Stimulated activated CD8-positive, alpha-beta memory T cell treated with anti-CD3 and anti-CD28 coated beads, Interleukin-12 subunit alpha, Interleukin-12 subunit beta, amount 100 ng/mL, for 4 hours (primary cell): ENCODE results near the gene PRAME.
"Not testable (repeated sequence)": the region's sequence is repeated elsewhere in the genome, so short reads cannot be mapped to it uniquely, and the experiment has no call there.

ENCODE experiments used
- DNase-seq: peaks from one replicate; pipeline ENCODE4 v3.0.0-alpha.2; 2020; ENCODE audit warnings: low read depth

The PRAME gene

DNA sequence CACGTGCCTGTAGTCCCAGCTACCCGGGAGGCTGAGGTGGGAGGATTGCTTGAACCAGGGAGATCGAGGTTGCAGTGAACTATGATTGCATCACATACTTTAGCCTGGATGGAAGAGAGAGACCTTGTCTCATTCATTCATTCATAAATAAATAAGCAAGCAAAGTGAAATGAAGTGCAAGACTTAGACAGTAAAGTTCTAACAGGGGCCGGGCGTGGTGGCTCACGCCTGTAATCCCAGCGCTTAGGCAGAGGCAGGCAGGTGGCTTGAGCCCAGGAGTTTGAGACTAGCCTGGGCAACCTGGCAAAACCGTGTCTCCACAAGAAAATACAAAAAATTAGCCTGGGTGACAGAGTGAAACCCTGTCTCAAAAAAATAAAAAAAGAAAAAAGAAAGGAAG is 37.4 kb downstream of the PRAME start:
- no peak for DNase-seq

- no peak for DNase-seq
Observed at GRCh38 chr22:22520667-22521602, 38.1 kb downstream of the PRAME start.

DNA sequence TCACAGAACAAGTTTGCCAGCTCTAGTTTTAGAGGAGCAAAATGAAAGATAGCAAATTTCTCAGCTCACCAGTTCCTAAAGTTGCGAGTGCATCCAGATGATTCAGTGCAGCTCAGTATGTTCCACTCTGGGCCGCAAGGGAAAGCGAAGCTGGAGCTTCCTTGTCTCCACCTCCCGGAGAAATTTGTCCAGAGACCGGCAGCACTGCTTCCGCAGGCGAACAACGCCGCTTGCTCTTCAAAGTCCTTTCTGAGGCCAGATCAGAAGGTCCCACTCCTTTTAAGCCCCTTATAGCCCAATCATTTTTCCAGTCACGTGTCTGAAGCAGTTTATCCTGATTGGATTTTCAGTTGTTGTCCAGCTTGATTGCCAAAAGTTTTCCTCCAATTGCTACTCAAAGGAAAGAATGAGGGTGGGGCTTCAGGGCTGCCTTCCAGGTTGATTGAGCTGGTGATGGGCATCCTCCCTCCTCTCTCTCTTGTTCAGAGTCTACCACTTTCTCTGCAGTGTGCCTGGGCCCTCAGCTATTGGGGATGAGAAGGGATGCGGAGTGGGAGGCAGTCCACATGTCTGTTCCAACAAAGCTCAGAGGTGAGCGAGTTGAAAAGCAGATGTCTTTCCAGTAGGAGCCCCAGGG is 38.9 kb downstream of the PRAME start, which contains the start of gene ZNF280A:
Gene ZNF280A, minus strand, starts transcription at position 251 of the 637 bp plus-strand sequence. CDS start 4,640 bp downstream, outside the sequence.
- DNase-seq: no peak

DNA sequence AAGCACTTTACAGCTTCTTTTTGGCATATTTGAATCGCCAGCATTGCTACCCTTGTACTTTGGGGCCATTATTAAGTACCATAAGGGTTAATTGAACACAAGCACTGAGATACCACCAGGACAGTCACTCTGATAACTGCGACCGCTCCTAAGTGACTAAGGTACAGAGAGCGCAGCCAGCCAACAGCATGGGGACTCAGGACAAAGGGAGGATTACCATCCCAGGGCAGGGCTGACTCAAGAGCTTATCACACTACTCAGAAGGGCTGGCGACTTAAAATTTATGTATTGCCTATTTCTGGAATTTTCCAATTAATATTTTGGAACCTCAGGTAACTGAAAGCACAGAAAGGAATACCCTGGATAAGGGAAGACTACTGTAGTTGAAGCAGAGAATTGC is 39.5 kb downstream of the PRAME start:
- DNase-seq: no peak

- DNase-seq: no peak
Observed at GRCh38 chr22:22516992-22517391, 42.1 kb downstream of the PRAME start.

- no peak for DNase-seq
Observed at GRCh38 chr22:22515890-22516289, 43.2 kb downstream of the PRAME start.

GRCh38 chr22:22514431-22514830 is 44.6 kb downstream of the PRAME start:
- not testable (repeated sequence) for DNase-seq

- no peak for DNase-seq
Observed at GRCh38 chr22:22513619-22514018, 45.4 kb downstream of the PRAME start.

- no peak for DNase-seq
Observed at GRCh38 chr22:22512951-22513350, 46.1 kb downstream of the PRAME start.

DNA sequence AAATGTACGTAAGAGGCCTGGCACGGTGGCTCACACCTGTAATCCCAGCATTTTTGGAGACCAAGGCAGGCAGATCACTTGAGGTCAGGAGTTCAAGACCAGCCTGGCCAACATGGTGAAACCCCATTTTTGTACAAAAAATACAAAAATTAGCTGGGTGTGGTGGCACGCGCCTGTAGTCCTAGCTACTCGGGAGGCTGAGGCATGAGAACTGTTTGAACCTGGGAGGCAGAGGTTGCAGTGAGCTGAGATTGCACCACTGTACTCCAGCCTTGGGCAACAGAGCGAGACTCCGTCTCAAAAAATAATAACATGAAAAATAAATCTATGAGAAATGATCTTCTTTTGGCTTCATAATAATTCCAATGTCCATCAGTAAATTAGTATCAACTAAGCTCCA is 48.2 kb downstream of the PRAME start:
- not testable (repeated sequence) for DNase-seq

DNA sequence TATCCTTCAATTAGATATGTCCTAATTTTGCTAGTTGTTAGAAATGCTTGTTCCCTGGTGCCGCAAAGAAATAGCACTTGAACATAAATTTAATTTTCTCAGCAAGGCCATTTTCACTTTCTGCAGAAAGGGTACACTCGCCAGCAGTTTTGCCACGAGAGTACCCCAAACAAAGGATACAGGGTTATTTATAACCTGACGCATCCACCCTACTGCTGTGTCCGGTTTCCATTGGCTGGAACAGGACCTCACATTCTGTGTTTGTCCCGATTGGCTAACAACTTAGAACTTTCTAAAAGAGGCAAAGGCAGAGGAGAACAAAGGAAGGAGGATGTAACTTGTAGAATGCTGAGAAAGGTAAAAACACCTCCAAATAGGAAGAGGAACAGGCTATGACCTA is 49.2 kb downstream of the PRAME start:
- not testable (repeated sequence) for DNase-seq

- peak; percentile 69 for DNase-seq
Observed at GRCh38 chr22:22508274-22509176, 50.5 kb downstream of the PRAME start, which contains the start of gene ZNF280B. ZNF280B (minus strand) TSS chr22:22508742; CDS start chr22:22489398, 19,344 bp downstream.

- no peak for DNase-seq
Observed at GRCh38 chr22:22507743-22508273, 51.3 kb downstream of the PRAME start.

GRCh38 chr22:22506736-22507135 is 52.3 kb downstream of the PRAME start:
- no peak for DNase-seq

DNA sequence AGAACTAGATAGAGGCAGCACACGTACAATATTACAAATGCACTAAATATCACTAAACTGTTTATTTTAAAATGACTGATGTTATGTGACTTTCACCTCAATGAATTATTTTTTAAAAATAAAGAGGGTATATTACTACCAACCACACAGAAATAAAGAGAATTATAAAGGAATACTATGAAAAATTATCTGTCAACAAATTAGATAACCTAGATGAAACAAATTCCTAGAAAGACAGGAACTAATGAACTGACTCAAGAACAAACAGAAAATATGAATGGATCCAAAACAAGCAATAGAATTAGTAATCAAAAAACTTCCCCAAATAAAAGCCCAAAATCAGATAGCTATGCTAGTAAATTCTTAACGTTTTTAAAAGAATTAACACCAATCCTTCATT is 60.8 kb downstream of the PRAME start:
- no peak for DNase-seq
